ENCODE data around the gene EPN3. TPM values are rescaled to one million over a fixed set of nuclear protein-coding genes. Genes with fewer than 3 reads are reported as not detected.

The EPN3 gene
- total RNA-seq, 4 donors from 2014 or later, result 99.2 to 174 (median 115) TPM

- WGBS, 2 donors, result 83 to 84% methylated on average over 26 to 30 of the region's 33 CpGs
Observed at GRCh38 chr17:50575581-50576210, 43.2 kb downstream of the EPN3 start.

GRCh38 chr17:50576864-50577263 lies 44.3 kb downstream of the EPN3 start:
- DNase-seq (ENCODE audit: low spot score in 2 of 2), result no peak
- 81 to 85% methylated on average over 13 of the region's 13 CpGs for WGBS, 2 donors
- no peak overlapping the region for H3K4me3 ChIP-seq (ENCODE audit: low read depth, poor library complexity, severe bottlenecking)
- intact Hi-C loops (cut with DNase I; ENCODE audit: low total_unique reads), result no loop called here
- TF ChIP-seq POLR2A (IDR thresholded peaks at IDR 0.05), result no peak
- no peak for TF ChIP-seq CTCF (IDR thresholded peaks at IDR 0.05)

More at GRCh38 chr17:50575581-50576210, 43.2 kb downstream of the EPN3 start:
- intact Hi-C loops (cut with DNase I; ENCODE audit: low total_unique reads), result no loop called here
- TF ChIP-seq CTCF (IDR thresholded peaks at IDR 0.05) (no peak), POLR2A (IDR thresholded peaks at IDR 0.05) (no peak)
- no peak overlapping the region for H3K4me3 ChIP-seq (ENCODE audit: low read depth, poor library complexity, severe bottlenecking)
- DNase-seq (ENCODE audit: low spot score in 2 of 2), result no peak

- DNase-seq (ENCODE audit: low spot score in 2 of 2), result no peak
Observed at GRCh38 chr17:50577451-50577954, 45.0 kb downstream of the EPN3 start.

GRCh38 chr17:50578173-50578572 lies 45.6 kb downstream of the EPN3 start:
- no peak for DNase-seq (ENCODE audit: low spot score in 2 of 2)
- intact Hi-C loops (cut with DNase I; ENCODE audit: low total_unique reads), result no loop called here
- WGBS, 2 donors, result 70 to 91% methylated on average over 11 to 16 of the region's 16 CpGs
- no peak overlapping the region for H3K4me3 ChIP-seq (ENCODE audit: low read depth, poor library complexity, severe bottlenecking)
- TF ChIP-seq POLR2A (IDR thresholded peaks at IDR 0.05) (no peak), CTCF (IDR thresholded peaks at IDR 0.05) (no peak)

More at GRCh38 chr17:50577451-50577954, 45.0 kb downstream of the EPN3 start:
- TF ChIP-seq POLR2A (IDR thresholded peaks at IDR 0.05) (no peak), CTCF (IDR thresholded peaks at IDR 0.05) (no peak)
- H3K4me3 ChIP-seq (ENCODE audit: low read depth, poor library complexity, severe bottlenecking), result no peak overlapping the region
- WGBS, 2 donors, result 81 to 89% methylated on average over 13 of the region's 13 CpGs
- intact Hi-C loops (cut with DNase I; ENCODE audit: low total_unique reads), result no loop called here

GRCh38 chr17:50579399-50579798 lies 46.9 kb downstream of the EPN3 start:
- intact Hi-C loops (cut with DNase I; ENCODE audit: low total_unique reads), result no loop called here
- no peak for DNase-seq (ENCODE audit: low spot score in 2 of 2)
- WGBS, 2 donors, result 90 to 93% methylated on average over 6 to 7 of the region's 7 CpGs

More at GRCh38 chr17:50579399-50579798, 46.9 kb downstream of the EPN3 start:
- no peak overlapping the region for H3K4me3 ChIP-seq (ENCODE audit: low read depth, poor library complexity, severe bottlenecking)
- TF ChIP-seq CTCF (IDR thresholded peaks at IDR 0.05) (no peak), POLR2A (IDR thresholded peaks at IDR 0.05) (no peak)

All from lower leg skin (tissue), 4 donors.